NCI-H2196 (cell line): ENCODE measurements around the gene TECR.
"Not testable (repeated sequence)": the region's sequence is repeated elsewhere in the genome, so short reads cannot be mapped to it uniquely, and the experiment has no call there.

Experiments
- DNase-seq: peaks from one replicate; lab custom pipeline; 2025; ENCODE audit not compliant: unreplicated experiment; lab: John Stamatoyannopoulos, UW

TECR gene

DNA sequence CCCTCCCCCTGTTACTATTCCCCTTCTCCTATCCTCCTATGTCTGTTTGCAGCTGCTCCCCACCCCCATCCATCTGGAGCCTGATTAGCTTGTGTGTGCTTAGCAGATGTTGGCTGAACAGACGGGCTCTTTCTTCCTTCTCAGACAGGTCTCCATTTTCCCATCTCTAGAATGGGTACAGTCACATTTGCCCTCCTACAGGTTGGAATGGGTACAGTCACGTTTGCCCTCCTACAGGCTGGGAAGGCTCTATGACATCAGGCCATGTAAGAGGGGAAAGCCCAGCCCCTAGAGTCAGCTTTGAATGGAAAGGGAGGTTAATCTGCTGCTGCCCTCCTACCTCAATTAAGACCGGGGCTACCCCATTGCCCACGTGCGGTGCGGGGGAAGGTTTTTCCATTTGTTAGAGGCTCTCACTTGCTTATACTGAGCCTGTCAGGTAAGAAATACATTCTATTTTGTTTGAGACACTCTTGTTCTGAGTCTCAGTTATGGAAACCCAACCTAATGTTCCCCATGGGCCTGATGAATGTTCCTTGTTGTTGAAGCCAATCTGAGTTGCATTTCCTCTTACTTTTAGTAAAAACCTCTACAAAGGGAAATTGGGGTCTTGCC is 51.3 kb downstream of the TECR start:
- DNase-seq, result no peak

DNA sequence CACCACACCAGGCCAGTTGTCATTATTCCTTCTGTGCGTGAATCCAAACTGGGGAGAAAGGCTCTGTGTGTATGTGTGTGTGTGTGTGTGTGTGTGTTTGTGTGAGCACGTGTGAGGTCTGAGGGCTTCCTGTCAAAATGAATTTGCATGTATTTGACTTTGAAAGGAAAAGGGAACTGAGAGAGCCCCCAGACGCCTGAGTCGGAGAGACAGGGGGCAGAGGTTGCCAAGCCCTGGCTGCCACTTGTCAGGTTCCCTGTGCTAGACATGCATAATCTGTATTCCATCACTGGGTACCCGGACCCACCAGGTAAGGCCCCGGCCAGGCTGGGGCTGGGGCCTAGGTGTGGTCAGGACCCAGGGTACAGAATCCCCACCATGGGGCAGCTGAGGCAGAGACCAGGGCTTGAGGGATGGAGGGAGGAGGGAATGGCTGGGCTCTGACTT is 53.5 kb downstream of the TECR start, which contains the start of gene CLEC17A:
Gene CLEC17A (plus strand): TSS at position 191 of the 447 bp plus-strand sequence. CDS start 77 bp downstream, at position 268.
- DNase-seq, result no peak

DNA sequence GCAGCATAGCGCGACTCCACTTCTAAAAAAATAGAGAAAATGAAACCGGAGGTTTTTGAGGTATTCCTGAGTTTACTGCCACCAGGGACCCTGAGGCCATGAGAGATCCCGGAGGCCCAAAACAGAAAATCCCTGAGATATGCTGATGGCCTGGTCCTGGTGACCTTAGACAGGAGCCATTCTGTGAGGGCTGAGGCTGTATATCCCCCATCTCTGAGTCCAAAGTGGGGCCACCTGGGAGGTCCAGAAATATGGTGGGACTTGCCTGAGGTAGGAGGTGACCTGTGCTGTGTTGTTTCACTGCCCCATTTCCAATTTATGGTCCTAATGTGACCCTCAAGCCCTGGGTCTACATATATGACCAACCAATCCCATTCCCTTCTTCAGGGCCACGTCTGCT is 55.0 kb downstream of the TECR start:
- not testable (repeated sequence) for DNase-seq

DNA sequence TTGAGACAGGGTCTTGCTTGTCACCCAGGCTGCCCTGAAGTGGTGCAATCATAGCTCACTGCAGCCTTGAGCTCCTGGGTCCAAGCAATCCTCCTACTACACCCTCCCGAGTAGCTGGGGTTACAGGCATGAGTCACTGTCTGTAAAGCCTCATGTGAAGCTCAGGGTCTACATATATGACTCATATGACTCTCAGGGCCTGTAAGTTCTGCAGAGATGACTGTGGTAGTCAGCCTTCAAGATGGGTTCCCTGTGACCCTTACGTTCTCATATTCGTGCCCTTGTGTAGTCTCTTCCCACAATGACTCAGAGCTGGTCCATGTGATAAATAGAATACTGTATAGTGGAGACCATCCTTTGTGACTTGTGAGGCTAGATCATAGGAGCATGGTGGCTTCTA is 55.8 kb downstream of the TECR start:
- DNase-seq, result not testable (repeated sequence)

DNA sequence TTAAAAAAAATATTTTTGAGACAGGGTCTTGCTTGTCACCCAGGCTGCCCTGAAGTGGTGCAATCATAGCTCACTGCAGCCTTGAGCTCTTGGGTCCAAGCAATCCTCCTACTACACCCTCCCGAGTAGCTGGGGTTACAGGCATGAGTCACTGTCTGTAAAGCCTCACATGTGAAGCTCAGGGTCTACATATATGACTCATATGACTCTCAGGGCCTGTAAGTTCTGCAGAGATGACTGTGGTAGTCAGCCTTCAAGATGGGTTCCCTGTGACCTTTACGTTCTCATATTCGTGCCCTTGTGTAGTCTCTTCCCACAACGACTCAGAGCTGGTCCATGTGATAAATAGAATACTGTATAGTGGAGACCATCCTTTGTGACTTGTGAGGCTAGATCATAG is 60.0 kb downstream of the TECR start:
- DNase-seq, result not testable (repeated sequence)

DNA sequence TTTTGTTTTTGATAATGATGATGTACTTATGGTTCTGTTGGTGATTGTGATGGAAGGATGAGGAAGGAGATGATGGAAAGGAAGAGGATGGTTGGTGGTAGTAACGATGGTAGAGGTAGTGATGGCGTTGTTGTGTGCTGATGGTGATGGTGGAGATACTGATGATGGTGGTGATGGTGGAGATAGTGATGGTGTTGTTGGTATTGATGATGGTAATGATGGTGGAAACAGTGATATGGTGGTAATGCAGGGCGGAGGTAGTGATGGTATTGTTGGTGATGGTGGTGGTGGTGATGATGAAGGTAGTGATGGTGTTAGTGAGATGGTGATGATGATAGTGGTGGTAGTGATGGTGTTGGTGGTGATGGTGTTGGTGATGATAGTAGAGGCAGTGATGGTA is 66.2 kb downstream of the TECR start:
- no peak for DNase-seq

DNA sequence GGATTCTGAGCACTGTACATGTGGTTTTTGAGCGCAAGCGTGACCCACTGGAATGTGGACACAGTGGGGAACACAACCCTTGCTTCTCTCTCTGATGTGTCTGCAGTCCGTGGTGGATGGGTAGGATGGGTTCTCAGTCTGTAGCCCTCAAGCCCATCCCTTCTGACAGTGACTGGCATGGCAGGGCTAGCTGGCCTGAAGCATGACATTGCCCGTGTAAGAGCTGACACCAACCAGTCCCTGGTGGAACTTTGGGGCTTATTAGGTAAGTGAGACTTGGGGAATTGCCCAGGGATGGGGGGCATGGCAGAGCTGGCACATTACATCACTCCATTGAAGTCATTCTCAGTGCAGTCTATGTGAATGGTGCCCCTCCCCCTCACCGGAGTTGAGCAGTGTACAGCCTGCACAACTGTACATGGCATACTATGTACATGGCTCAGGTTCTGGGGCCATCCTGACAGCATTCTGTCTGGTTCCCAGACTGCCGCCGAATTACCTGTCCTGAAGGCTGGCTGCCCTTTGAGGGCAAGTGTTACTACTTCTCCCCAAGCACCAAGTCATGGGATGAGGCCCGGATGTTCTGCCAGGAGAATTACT is 70.3 kb downstream of the TECR start:
- no peak for DNase-seq

DNA sequence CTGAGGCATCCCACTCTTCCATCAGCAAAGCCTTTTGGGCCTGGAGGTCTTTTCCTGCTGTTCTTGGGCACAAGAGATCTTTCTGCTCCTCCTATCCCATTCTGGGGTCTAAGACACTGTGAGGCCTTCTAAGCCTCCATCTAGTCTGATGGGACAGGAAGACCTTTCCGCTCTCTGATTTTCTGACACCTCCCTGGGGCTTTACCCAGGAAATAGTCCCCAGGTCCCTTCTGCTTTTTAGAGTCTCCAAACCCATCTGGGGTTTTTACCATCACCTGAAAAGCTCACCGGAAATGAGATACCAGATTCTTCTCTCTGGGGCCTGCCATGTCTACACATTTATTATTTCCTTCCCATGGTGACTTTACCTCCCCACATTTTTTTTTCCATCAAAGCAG is 74.6 kb downstream of the TECR start:
- DNase-seq, result no peak

DNA sequence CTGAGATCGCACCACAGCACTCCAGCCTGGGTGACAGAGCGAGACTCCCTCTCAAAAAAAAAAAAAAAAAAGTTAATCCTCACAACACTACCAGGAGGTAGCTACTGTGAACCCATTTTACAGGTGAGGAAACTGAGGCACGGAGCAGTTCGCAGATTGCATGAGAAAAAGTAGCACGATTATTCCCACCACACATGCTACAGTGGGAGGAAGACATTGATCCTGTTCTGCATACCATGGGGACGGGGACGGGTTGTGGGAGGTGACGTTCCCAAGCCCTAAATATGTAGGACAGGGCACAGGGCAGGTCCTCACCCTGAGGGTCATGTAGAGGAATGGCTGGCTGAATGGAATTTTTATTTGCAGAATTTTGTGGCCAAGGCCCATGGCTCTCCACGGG is 77.2 kb downstream of the TECR start:
- DNase-seq, result no peak

DNA sequence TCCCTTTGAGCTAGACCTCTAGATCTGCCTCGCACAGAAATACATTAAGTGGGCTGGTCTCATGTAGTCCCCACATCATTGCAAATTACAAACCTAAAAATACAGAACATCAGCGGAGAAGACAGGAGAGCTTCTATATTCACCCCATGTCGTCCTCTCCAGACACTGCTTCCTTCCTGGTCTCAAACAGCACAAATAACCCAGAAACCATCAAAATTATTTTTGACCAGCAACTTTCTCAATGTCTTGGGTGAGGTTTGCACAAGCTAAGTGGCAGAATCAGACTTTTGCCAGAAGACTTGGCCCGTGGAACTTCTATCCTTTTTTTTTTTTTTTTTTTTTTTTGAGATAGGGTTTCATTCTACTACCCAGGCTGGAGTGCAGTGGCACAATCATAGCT is 81.7 kb downstream of the TECR start:
- no peak for DNase-seq

DNA sequence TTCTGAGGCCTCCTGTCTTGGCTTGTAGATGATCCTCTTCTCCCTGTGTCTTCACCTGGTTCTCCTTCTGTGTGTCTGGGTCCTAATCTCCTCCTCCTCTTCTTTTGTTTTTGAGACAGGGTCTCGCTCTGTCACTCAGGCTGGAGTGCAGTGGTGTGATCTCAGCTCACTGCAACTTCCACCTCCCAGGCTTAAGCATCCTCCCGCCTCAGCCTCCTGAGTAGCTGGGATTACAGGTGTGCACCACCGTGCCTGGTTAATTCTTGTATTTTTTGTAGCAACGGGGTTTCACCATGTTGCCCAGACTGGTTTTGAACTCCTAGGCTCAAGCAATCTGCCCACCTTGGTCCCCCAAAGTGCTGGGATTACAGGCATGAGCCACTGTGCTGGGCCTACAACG is 82.8 kb downstream of the TECR start:
- DNase-seq, result not testable (repeated sequence)

DNA sequence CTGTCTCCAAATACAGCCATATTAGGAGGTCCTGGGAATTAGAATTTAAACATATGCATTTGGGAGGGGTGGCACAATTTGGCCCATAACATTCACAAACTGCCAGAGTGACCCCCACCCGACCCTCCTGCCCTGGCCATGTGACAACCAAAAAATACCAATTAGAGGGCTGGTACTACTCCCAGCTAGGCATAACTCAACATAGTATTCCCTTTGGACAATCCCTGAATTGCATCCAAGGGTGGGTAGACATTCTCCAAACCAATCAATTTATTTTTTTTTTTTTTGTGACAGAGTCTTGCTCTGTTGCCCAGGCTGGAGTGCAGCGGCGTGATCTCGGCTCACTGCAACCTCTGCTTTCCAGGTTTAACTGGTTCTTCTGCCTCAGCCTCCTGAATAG is 83.3 kb downstream of the TECR start:
- DNase-seq, result no peak

DNA sequence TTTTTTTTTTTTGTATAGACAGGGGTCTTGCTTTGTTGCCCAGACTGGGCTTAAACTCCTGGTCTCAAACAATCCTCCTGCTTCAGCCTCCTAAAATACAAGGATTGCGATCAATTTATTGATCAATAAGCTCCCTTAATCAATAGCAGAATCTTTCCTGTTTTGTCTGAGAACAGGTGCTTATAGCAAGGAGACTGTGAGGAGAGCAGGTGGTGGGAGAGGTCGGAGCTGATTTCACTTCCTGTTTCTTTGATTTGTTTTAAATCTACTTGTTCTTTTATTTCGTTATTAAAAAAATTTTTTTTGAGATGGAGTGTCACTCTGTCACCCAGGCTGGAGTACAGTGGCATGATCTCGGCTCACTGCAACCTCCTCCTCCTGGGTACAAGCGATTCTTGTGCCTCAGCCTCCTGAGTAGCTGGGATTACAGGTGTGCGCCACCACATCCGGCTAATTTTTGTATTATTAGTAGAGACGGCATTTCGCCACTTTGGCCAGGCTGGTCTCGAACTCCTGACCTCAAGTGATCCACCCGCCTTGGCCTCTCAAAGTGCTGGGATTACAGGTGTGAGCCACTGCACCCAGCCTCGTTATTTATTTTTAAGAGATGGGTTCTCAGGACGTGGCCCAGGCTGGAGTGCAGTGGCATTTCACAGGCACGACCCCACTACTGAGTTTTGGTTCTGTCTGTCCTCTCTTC is 84.2 kb downstream of the TECR start:
- DNase-seq, result not testable (repeated sequence)

DNA sequence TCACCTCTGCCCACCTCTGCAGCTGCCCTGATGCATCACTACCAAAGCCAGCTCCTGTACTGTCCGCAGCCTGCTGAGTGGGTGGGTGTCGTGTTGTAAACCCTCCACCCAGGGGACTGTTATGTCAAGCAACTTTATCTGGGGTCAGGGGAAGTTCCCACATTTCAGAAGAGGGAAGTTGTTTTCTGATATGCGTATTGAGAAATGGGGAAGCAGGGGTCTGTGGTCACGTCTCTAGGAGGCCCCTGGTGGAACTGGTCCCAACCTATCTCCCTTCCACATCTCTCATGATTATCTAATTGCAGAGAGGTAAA is 84.7 kb downstream of the TECR start:
- no peak for DNase-seq
